HepG2 (cell line): ENCODE measurements around the gene DNAJA2. TPM values are rescaled to one million over a fixed set of nuclear protein-coding genes. Genes with fewer than 3 reads are reported as not detected.

Experiments used
- HNRNPLL ChIP-seq: fragments of 200-400 bp; formaldehyde crosslinking; IDR thresholded peaks from 2 replicates; pipeline ENCODE4 v1.6.1; 2017; ENCODE audit warnings: mild to moderate bottlenecking, low read depth, low read length; ENCODE audit not compliant: poor library complexity, severe bottlenecking
- NPAS2 ChIP-seq: sonication (generic); formaldehyde crosslinking; IDR thresholded peaks from 2 replicates; pipeline ENCODE4 v1.8.0; 2022; ENCODE audit warnings: mild to moderate bottlenecking, missing genetic modification reagents, borderline replicate concordance
- RARG ChIP-seq: sonication (generic); formaldehyde crosslinking; IDR thresholded peaks from 2 replicates; pipeline ENCODE4 v1.4.0; 2020; ENCODE audit warnings: low read depth, mild to moderate bottlenecking, missing genetic modification reagents
- RBM22 ChIP-seq: fragments of 200-400 bp; formaldehyde crosslinking; optimal IDR thresholded peaks from 2 replicates; pipeline ENCODE3; 2017; ENCODE audit warnings: mild to moderate bottlenecking, low read length, moderate library complexity
- RFX3 ChIP-seq: IDR thresholded peaks from 2 replicates; pipeline ENCODE4 v1.6.1; 2016; ENCODE audit warnings: missing biosample characterization, missing genetic modification reagents
- ZNF224 ChIP-seq: sonication (generic); formaldehyde crosslinking; IDR thresholded peaks from 2 replicates; pipeline ENCODE4 v1.5.0; 2020; ENCODE audit warnings: mild to moderate bottlenecking, missing genetic modification reagents
- ZNF260 ChIP-seq: sonication (generic); formaldehyde crosslinking; IDR thresholded peaks from 2 replicates; pipeline ENCODE4 v1.4.0; 2020; ENCODE audit warnings: missing genetic modification reagents, low read depth, mild to moderate bottlenecking, borderline replicate concordance
- ZNF274 ChIP-seq: sonication (generic); formaldehyde crosslinking; IDR thresholded peaks from 2 replicates; pipeline ENCODE4 v1.5.1; 2020; ENCODE audit warnings: mild to moderate bottlenecking, missing genetic modification reagents
- ZNF343 ChIP-seq: sonication (generic); formaldehyde crosslinking; IDR thresholded peaks from 2 replicates; pipeline ENCODE4 v1.4.0; 2020; ENCODE audit warnings: mild to moderate bottlenecking, missing genetic modification reagents
- ZNF441 ChIP-seq: sonication (generic); formaldehyde crosslinking; IDR thresholded peaks from 2 replicates; pipeline ENCODE4 v1.7.0; 2021; ENCODE audit warnings: missing genetic modification reagents, borderline replicate concordance
- ZNF564 ChIP-seq: sonication (generic); formaldehyde crosslinking; IDR thresholded peaks from 2 replicates; pipeline ENCODE4 v1.8.1; 2023; ENCODE audit warnings: mild to moderate bottlenecking, missing genetic modification reagents
- ZNF724P ChIP-seq: sonication (generic); formaldehyde crosslinking; IDR thresholded peaks from 2 replicates; pipeline ENCODE4 v1.8.0; 2022; ENCODE audit warnings: missing genetic modification reagents, borderline replicate concordance
- ZNF766 ChIP-seq: sonication (generic); formaldehyde crosslinking; IDR thresholded peaks from 2 replicates; pipeline ENCODE4 v1.5.0; 2020; ENCODE audit warnings: missing genetic modification reagents, borderline replicate concordance
- ZNF782 ChIP-seq: sonication (generic); formaldehyde crosslinking; IDR thresholded peaks from 2 replicates; pipeline ENCODE4 v1.4.0; 2020; ENCODE audit warnings: missing genetic modification reagents, mild to moderate bottlenecking, borderline replicate concordance
- polyA plus RNA-seq, 8 experiments: library from polyadenylated mRNA; depleted of rRNA in 3 of 8; stranded (reverse) in 7 of 8; unstranded in 1 of 8; fragments of >200 nt; fragmentation: Illumina TruSeq in 4 of 8; extraction: Trizol in 4 of 8; gene quantifications; 2 replicates each; pipeline versions ENCODE4 v1.2.1 to v1.2.3, GENCODE V29; 2011 to 2016; ENCODE audit warnings: low read depth in 4 of 8, missing spikeins in 1 of 8, mixed read lengths in 1 of 8; ENCODE audit not compliant: insufficient read depth in 1 of 8
- total RNA-seq, 5 experiments: library from RNA; depleted of rRNA; stranded (reverse); fragments of >200 nt; fragmentation: Illumina TruSeq; extraction: Trizol; gene quantifications; 2 replicates each; pipeline ENCODE4 v1.2.3, GENCODE V29; 2016; ENCODE audit warnings: low read depth in 1 of 5
- TF ChIP-seq, protein P1 (sequence below): sonication (generic); formaldehyde crosslinking; IDR thresholded peaks from 2 replicates; pipeline ENCODE4 v1.5.0; 2020; ENCODE audit warnings: mild to moderate bottlenecking, missing genetic modification reagents
- TF ChIP-seq, protein P2 (sequence below): sonication (generic); formaldehyde crosslinking; IDR thresholded peaks from 2 replicates; pipeline ENCODE4 v1.8.0; 2022; ENCODE audit warnings: mild to moderate bottlenecking, missing genetic modification reagents, moderate library complexity
- TF ChIP-seq, protein P3 (sequence below): sonication (generic); formaldehyde crosslinking; IDR thresholded peaks from 2 replicates; pipeline ENCODE4 v1.8.0; 2022; ENCODE audit warnings: mild to moderate bottlenecking, missing genetic modification reagents; ENCODE audit not compliant: insufficient replicate concordance
- TF ChIP-seq, protein P4 (sequence below): sonication (generic); formaldehyde crosslinking; IDR thresholded peaks from 2 replicates; pipeline ENCODE4 v1.4.0; 2020; ENCODE audit warnings: missing genetic modification reagents
- TF ChIP-seq, protein P5 (sequence below): sonication (generic); formaldehyde crosslinking; IDR thresholded peaks from 2 replicates; pipeline ENCODE4 v1.4.0; 2020; ENCODE audit warnings: missing genetic modification reagents, borderline replicate concordance

Gene DNAJA2
- total and polyA plus RNA-seq, 2 of the 13 experiments (the other 11 are each of a cell fraction or from before 2014, with no cell fraction given): 25.4 to 176 TPM

DNA sequence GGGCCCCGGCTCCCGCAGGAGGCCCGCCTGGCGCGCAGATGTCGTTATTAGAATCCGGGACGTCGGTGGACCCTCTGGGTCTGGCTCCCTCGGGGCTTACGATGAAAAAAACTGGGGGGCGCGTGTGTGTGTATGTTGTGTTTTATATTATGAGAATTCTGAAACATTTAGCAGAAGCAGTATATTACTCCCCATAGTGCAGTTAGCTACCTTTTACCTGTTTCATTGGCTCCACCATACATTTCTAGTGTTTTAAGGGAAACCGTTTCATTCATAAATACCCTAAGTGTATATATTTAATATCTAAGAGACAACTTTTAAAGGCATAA lies 486 bp upstream of the DNAJA2 start (continued):
- TF ChIP-seq NPAS2 (CRISPR knock-in tag) (no peak), HNRNPLL (no peak), RARG (CRISPR knock-in tag) (no peak), ZNF564 (CRISPR knock-in tag) (no peak), ZNF224 (CRISPR knock-in tag) (no peak), ZNF724P (CRISPR knock-in tag) (no peak), RFX3 (CRISPR knock-in tag) (no peak), RBM22 (no peak), ZNF766 (0 out of 2 replicates have a peak, but pooled peaks have one; percentile 1), ZNF343 (CRISPR knock-in tag) (no peak; the same call in 1 of the 2 replicates), ZNF782 (CRISPR knock-in tag) (no peak), ZNF260 (CRISPR knock-in tag) (no peak), ZNF274 (CRISPR knock-in tag) (no peak), ZNF441 (CRISPR knock-in tag) (no peak)
- TF ChIP-seq, protein P1, sequence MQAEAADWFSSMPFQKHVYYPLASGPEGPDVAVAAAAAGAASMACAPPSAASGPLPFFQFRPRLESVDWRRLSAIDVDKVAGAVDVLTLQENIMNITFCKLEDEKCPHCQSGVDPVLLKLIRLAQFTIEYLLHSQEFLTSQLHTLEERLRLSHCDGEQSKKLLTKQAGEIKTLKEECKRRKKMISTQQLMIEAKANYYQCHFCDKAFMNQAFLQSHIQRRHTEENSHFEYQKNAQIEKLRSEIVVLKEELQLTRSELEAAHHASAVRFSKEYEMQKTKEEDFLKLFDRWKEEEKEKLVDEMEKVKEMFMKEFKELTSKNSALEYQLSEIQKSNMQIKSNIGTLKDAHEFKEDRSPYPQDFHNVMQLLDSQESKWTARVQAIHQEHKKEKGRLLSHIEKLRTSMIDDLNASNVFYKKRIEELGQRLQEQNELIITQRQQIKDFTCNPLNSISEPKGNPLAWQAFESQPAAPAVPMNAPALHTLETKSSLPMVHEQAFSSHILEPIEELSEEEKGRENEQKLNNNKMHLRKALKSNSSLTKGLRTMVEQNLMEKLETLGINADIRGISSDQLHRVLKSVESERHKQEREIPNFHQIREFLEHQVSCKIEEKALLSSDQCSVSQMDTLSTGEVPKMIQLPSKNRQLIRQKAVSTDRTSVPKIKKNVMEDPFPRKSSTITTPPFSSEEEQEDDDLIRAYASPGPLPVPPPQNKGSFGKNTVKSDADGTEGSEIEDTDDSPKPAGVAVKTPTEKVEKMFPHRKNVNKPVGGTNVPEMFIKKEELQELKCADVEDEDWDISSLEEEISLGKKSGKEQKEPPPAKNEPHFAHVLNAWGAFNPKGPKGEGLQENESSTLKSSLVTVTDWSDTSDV (CRISPR knock-in tag): no peak
- TF ChIP-seq, protein P2, sequence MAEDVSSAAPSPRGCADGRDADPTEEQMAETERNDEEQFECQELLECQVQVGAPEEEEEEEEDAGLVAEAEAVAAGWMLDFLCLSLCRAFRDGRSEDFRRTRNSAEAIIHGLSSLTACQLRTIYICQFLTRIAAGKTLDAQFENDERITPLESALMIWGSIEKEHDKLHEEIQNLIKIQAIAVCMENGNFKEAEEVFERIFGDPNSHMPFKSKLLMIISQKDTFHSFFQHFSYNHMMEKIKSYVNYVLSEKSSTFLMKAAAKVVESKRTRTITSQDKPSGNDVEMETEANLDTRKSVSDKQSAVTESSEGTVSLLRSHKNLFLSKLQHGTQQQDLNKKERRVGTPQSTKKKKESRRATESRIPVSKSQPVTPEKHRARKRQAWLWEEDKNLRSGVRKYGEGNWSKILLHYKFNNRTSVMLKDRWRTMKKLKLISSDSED (CRISPR knock-in tag): no peak
- TF ChIP-seq, protein P3, sequence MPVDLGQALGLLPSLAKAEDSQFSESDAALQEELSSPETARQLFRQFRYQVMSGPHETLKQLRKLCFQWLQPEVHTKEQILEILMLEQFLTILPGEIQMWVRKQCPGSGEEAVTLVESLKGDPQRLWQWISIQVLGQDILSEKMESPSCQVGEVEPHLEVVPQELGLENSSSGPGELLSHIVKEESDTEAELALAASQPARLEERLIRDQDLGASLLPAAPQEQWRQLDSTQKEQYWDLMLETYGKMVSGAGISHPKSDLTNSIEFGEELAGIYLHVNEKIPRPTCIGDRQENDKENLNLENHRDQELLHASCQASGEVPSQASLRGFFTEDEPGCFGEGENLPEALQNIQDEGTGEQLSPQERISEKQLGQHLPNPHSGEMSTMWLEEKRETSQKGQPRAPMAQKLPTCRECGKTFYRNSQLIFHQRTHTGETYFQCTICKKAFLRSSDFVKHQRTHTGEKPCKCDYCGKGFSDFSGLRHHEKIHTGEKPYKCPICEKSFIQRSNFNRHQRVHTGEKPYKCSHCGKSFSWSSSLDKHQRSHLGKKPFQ (CRISPR knock-in tag): no peak
- TF ChIP-seq, protein P4, sequence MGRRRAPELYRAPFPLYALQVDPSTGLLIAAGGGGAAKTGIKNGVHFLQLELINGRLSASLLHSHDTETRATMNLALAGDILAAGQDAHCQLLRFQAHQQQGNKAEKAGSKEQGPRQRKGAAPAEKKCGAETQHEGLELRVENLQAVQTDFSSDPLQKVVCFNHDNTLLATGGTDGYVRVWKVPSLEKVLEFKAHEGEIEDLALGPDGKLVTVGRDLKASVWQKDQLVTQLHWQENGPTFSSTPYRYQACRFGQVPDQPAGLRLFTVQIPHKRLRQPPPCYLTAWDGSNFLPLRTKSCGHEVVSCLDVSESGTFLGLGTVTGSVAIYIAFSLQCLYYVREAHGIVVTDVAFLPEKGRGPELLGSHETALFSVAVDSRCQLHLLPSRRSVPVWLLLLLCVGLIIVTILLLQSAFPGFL (CRISPR knock-in tag): no peak
- TF ChIP-seq, protein P5, sequence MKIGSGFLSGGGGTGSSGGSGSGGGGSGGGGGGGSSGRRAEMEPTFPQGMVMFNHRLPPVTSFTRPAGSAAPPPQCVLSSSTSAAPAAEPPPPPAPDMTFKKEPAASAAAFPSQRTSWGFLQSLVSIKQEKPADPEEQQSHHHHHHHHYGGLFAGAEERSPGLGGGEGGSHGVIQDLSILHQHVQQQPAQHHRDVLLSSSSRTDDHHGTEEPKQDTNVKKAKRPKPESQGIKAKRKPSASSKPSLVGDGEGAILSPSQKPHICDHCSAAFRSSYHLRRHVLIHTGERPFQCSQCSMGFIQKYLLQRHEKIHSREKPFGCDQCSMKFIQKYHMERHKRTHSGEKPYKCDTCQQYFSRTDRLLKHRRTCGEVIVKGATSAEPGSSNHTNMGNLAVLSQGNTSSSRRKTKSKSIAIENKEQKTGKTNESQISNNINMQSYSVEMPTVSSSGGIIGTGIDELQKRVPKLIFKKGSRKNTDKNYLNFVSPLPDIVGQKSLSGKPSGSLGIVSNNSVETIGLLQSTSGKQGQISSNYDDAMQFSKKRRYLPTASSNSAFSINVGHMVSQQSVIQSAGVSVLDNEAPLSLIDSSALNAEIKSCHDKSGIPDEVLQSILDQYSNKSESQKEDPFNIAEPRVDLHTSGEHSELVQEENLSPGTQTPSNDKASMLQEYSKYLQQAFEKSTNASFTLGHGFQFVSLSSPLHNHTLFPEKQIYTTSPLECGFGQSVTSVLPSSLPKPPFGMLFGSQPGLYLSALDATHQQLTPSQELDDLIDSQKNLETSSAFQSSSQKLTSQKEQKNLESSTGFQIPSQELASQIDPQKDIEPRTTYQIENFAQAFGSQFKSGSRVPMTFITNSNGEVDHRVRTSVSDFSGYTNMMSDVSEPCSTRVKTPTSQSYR (CRISPR knock-in tag): no peak
